Stimulated activated naive CD8-positive, alpha-beta T cell treated with anti-CD3 and anti-CD28 coated beads, Interleukin-15, Interleukin-2, amounts not matched to agents 100 ng/mL and 50 ng/mL, for 24 hours (primary cell): ENCODE results near the gene UBE3A.
A peak's percentile ranks its signal among the peaks of the same experiment; 100 is the strongest.

Experiments used
- H3K27ac Mint-ChIP-seq: one replicate; pipeline ENCODE4 v1.8.0; 2021; ENCODE audit warnings: mild to moderate bottlenecking, mixed read lengths
- H3K27me3 Mint-ChIP-seq: one replicate; pipeline ENCODE4 v1.8.0; 2021; ENCODE audit warnings: mixed read lengths
- H3K36me3 Mint-ChIP-seq: one replicate; pipeline ENCODE4 v1.8.0; 2021; ENCODE audit warnings: low read depth, mixed read lengths
- H3K4me1 Mint-ChIP-seq: one replicate; pipeline ENCODE4 v1.8.0; 2021; ENCODE audit warnings: low read depth, mixed read lengths
- H3K4me3 Mint-ChIP-seq: one replicate; pipeline ENCODE4 v1.8.0; 2021; ENCODE audit warnings: mild to moderate bottlenecking, mixed read lengths
- H3K9me3 Mint-ChIP-seq: one replicate; pipeline ENCODE4 v1.8.0; 2021; ENCODE audit warnings: mixed read lengths

UBE3A gene

GRCh38 chr15:25402342-25402741, 36.5 kb downstream of the UBE3A start:
- Mint-ChIP-seq H3K27me3 (no peaks in the 10 kb centered on the region), H3K4me3 (no peak overlapping the region), H3K4me1 (peaks cover 56% of the 10 kb centered on the region), H3K27ac (no peak overlapping the region), H3K9me3 (peaks cover 34% of the 10 kb centered on the region), H3K36me3 (peaks cover 96% of the 10 kb centered on the region)

GRCh38 chr15:25401501-25401900, 37.3 kb downstream of the UBE3A start:
- Mint-ChIP-seq H3K27ac (no peak overlapping the region), H3K9me3 (peaks cover 34% of the 10 kb centered on the region), H3K36me3 (peaks cover 93% of the 10 kb centered on the region), H3K27me3 (no peaks in the 10 kb centered on the region), H3K4me3 (no peak overlapping the region), H3K4me1 (peaks cover 50% of the 10 kb centered on the region)

- H3K27ac Mint-ChIP-seq: no peak overlapping the region
- H3K9me3 Mint-ChIP-seq: peaks cover 10% of the 10 kb centered on the region
- peaks cover 76% of the 10 kb centered on the region for H3K36me3 Mint-ChIP-seq
- no peak overlapping the region for H3K4me3 Mint-ChIP-seq
- H3K4me1 Mint-ChIP-seq: peaks cover 39% of the 10 kb centered on the region
- H3K27me3 Mint-ChIP-seq: no peaks in the 10 kb centered on the region
Measured at GRCh38 chr15:25397100-25397499, 41.7 kb downstream of the UBE3A start.

DNA sequence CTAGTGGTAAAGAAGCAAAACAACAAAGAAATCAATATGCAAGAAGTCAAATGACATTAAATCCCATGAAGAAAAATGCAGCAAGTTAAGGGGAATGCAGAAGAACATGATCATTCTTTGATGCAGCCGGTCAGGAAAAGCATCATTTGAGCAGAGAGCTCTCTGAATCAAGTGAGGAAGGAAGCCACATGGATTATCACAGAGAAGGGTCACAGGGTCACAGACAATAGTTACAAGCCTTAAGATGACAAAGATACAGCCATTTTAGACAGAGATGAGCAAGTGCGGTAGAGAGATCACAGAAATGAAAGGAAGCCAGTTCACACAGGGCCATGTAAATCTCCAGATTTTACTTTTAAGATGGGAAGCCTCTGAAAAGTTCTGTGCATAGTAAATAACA, 43.9 kb downstream of the UBE3A start:
- Mint-ChIP-seq H3K4me1 (peaks cover 35% of the 10 kb centered on the region), H3K27ac (peak overlapping the region; percentile 17), H3K9me3 (peaks cover 15% of the 10 kb centered on the region), H3K4me3 (no peak overlapping the region), H3K36me3 (peaks cover 64% of the 10 kb centered on the region), H3K27me3 (no peaks in the 10 kb centered on the region)

DNA sequence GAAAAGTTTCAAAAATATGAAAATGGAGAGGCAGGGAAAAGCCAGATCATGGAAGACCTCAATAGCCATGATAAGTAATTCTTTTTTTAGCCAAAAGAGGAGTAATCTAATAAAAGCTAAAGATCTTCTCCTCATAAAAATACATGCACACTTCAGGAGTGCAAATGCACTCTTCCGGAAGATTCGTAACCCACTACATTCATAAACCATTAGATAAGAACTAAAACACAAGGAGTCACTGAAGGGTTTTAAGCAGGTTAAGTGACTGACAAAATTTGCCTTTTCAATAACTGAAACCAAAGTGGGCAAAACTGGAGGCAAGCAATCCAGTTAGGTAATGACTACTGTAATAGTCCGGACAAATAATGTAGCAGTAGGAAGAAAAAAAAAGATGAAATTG, 46.0 kb downstream of the UBE3A start:
- no peak overlapping the region for H3K27ac Mint-ChIP-seq
- peaks cover 64% of the 10 kb centered on the region for H3K36me3 Mint-ChIP-seq
- H3K4me3 Mint-ChIP-seq: no peak overlapping the region
- H3K9me3 Mint-ChIP-seq: peaks cover 19% of the 10 kb centered on the region
- H3K4me1 Mint-ChIP-seq: peaks cover 52% of the 10 kb centered on the region
- H3K27me3 Mint-ChIP-seq: no peaks in the 10 kb centered on the region

- H3K4me3 Mint-ChIP-seq: no peak overlapping the region
- peaks cover 64% of the 10 kb centered on the region for H3K36me3 Mint-ChIP-seq
- H3K27ac Mint-ChIP-seq: no peak overlapping the region
- peaks cover 19% of the 10 kb centered on the region for H3K9me3 Mint-ChIP-seq
- no peaks in the 10 kb centered on the region for H3K27me3 Mint-ChIP-seq
- H3K4me1 Mint-ChIP-seq: peaks cover 45% of the 10 kb centered on the region
Measured at GRCh38 chr15:25391971-25392721, 46.7 kb downstream of the UBE3A start.

GRCh38 chr15:25385986-25386385, 52.8 kb downstream of the UBE3A start:
- no peak overlapping the region for H3K4me3 Mint-ChIP-seq
- H3K36me3 Mint-ChIP-seq: peaks cover 83% of the 10 kb centered on the region
- H3K4me1 Mint-ChIP-seq: peaks cover 36% of the 10 kb centered on the region
- H3K9me3 Mint-ChIP-seq: peaks cover 42% of the 10 kb centered on the region
- H3K27ac Mint-ChIP-seq: no peak overlapping the region
- no peaks in the 10 kb centered on the region for H3K27me3 Mint-ChIP-seq

- Mint-ChIP-seq H3K4me1 (peaks cover 38% of the 10 kb centered on the region), H3K27me3 (no peaks in the 10 kb centered on the region), H3K4me3 (no peak overlapping the region), H3K36me3 (peaks cover 83% of the 10 kb centered on the region), H3K27ac (no peak overlapping the region), H3K9me3 (peaks cover 22% of the 10 kb centered on the region)
Measured at GRCh38 chr15:25381579-25381978, 57.2 kb downstream of the UBE3A start.

GRCh38 chr15:25378501-25378901, 60.3 kb downstream of the UBE3A start:
- Mint-ChIP-seq H3K36me3 (peaks cover 85% of the 10 kb centered on the region), H3K4me1 (peaks cover 28% of the 10 kb centered on the region), H3K27ac (no peak overlapping the region), H3K27me3 (no peaks in the 10 kb centered on the region), H3K4me3 (no peak overlapping the region), H3K9me3 (peaks cover 4% of the 10 kb centered on the region)

- peaks cover 28% of the 10 kb centered on the region for H3K4me1 Mint-ChIP-seq
- H3K4me3 Mint-ChIP-seq: no peak overlapping the region
- H3K36me3 Mint-ChIP-seq: peaks cover 93% of the 10 kb centered on the region
- no peak overlapping the region for H3K27ac Mint-ChIP-seq
- H3K27me3 Mint-ChIP-seq: no peaks in the 10 kb centered on the region
- H3K9me3 Mint-ChIP-seq: peaks cover 3% of the 10 kb centered on the region
Measured at GRCh38 chr15:25375557-25375956, 63.3 kb downstream of the UBE3A start.

- Mint-ChIP-seq H3K36me3 (peaks cover 95% of the 10 kb centered on the region), H3K27ac (no peak overlapping the region), H3K4me3 (no peak overlapping the region), H3K4me1 (peaks cover 24% of the 10 kb centered on the region), H3K27me3 (no peaks in the 10 kb centered on the region), H3K9me3 (peaks cover 3% of the 10 kb centered on the region)
Measured at GRCh38 chr15:25374143-25374542, 64.7 kb downstream of the UBE3A start.

DNA sequence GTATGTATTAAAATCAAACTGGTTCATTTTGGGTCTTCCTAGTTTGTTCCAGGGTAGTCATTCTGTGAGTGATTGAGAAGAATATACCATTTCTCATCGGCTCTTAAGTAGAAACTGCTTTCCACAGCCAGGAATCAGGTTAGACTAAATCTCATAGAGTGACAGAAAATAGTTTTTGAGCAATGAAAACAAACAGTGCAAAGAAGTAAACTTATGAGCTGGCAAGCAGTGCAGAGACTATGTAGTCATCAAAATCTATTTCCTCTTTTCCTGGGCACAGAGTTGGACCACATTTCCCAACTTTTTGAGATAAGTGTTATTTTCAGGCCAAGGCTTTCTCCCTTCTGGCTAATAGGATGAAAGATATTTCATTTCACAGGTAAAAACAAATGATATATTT, 66.5 kb downstream of the UBE3A start:
- Mint-ChIP-seq H3K36me3 (peaks cover 92% of the 10 kb centered on the region), H3K9me3 (peaks cover 3% of the 10 kb centered on the region), H3K27me3 (no peaks in the 10 kb centered on the region), H3K4me3 (no peak overlapping the region), H3K27ac (no peak overlapping the region), H3K4me1 (peaks cover 14% of the 10 kb centered on the region)

- H3K27ac Mint-ChIP-seq: no peak overlapping the region
- peaks cover 27% of the 10 kb centered on the region for H3K4me1 Mint-ChIP-seq
Measured at GRCh38 chr15:25368850-25369249, 70.0 kb downstream of the UBE3A start.

GRCh38 chr15:25366058-25366457, 72.8 kb downstream of the UBE3A start:
- Mint-ChIP-seq H3K4me3 (no peak overlapping the region), H3K27ac (peak overlapping the region; percentile 57), H3K36me3 (peaks cover 69% of the 10 kb centered on the region), H3K4me1 (peaks cover 26% of the 10 kb centered on the region), H3K9me3 (peaks cover 3% of the 10 kb centered on the region), H3K27me3 (no peaks in the 10 kb centered on the region)

More at GRCh38 chr15:25368850-25369249, 70.0 kb downstream of the UBE3A start:
- no peaks in the 10 kb centered on the region for H3K27me3 Mint-ChIP-seq
- H3K9me3 Mint-ChIP-seq: peaks cover 3% of the 10 kb centered on the region
- H3K36me3 Mint-ChIP-seq: peaks cover 74% of the 10 kb centered on the region
- no peak overlapping the region for H3K4me3 Mint-ChIP-seq

GRCh38 chr15:25362545-25362944, 76.3 kb downstream of the UBE3A start:
- Mint-ChIP-seq H3K27ac (no peak overlapping the region), H3K27me3 (no peaks in the 10 kb centered on the region), H3K36me3 (peaks cover 59% of the 10 kb centered on the region), H3K4me3 (no peak overlapping the region), H3K4me1 (peaks cover 19% of the 10 kb centered on the region), H3K9me3 (no peaks in the 10 kb centered on the region)

- peaks cover 7% of the 10 kb centered on the region for H3K4me1 Mint-ChIP-seq
- H3K27me3 Mint-ChIP-seq: no peaks in the 10 kb centered on the region
- H3K36me3 Mint-ChIP-seq: peaks cover 97% of the 10 kb centered on the region
- peaks cover 22% of the 10 kb centered on the region for H3K9me3 Mint-ChIP-seq
- no peak overlapping the region for H3K27ac Mint-ChIP-seq
- H3K4me3 Mint-ChIP-seq: no peak overlapping the region
Measured at GRCh38 chr15:25347707-25348106, 91.1 kb downstream of the UBE3A start.
